T-helper 1 cell treated with Interleukin-12 subunit alpha and Interleukin-12 subunit beta and Interleukin-4 antibody, amounts not matched to agents 30 ng/mL and 1 ng/mL, for 36 hours (primary cell): ENCODE measurements around the gene FAM170A. TPM values are rescaled to one million over a fixed set of nuclear protein-coding genes. Genes with fewer than 3 reads are reported as not detected.

ENCODE experiments used
- total RNA-seq: library from RNA; stranded (reverse); gene quantifications from 2 replicates; pipeline ENCODE4 v1.2.3, GENCODE V29; 2022

The FAM170A gene
- total RNA-seq, 1 donor from 2014 or later: not detected

Other genes starting within 250 kb of the FAM170A start
- gene HSD17B4, start 177.1 kb upstream of the FAM170A start, total RNA-seq: 87.7 and 95.9 TPM in 2 replicates